Testis (tissue), 3 donors: ENCODE data around the gene TDRD3. TPM values are rescaled to one million over a fixed set of nuclear protein-coding genes. Genes with fewer than 3 reads are reported as not detected.

ENCODE experiments used
- DNase-seq: peaks from one replicate; pipeline ENCODE4 v3.0.0-alpha.2; 2019
- H3K27ac ChIP-seq, 2 donors: fragments of 200-600 bp; sonication (generic); one replicate each; pipeline ENCODE4 v1.5.1; 2019
- H3K27me3 ChIP-seq: fragments of 200-600 bp; sonication (generic); one replicate; pipeline ENCODE4 v1.5.1; 2019
- H3K36me3 ChIP-seq: fragments of 200-600 bp; sonication (generic); one replicate; pipeline ENCODE4 v1.5.1; 2017; ENCODE audit warnings: low read depth; ENCODE audit errors: missing control alignments
- H3K4me1 ChIP-seq: fragments of 200-600 bp; sonication (generic); one replicate; pipeline ENCODE4 v1.5.1; 2019
- H3K4me3 ChIP-seq, 2 donors: fragments of 200-600 bp; sonication (generic); one replicate each; pipeline ENCODE4 v1.5.1; 2017 to 2019
- H3K9me3 ChIP-seq: fragments of 200-600 bp; sonication (generic); one replicate; pipeline ENCODE4 v1.5.1; 2017
- POLR2A ChIP-seq: fragments of 450-650 bp; IDR thresholded peaks from one replicate; pipeline ENCODE4 v1.6.1; 2017; ENCODE audit warnings: antibody characterized with exemption, mild to moderate bottlenecking, moderate library complexity
- WGBS, 2 donors: methylation state at CpG; one replicate each; pipeline ENCODE4 v1.1.5; 2018; 5-methylcytosine and 5-hydroxymethylcytosine counted together
- intact Hi-C: fragments of 100-400 bp; cut with DNase I; formaldehyde crosslinking; loops from one replicate; pipeline ENCODE4 v1.15.1; 2023; ENCODE audit warnings: low total_unique reads
- polyA plus RNA-seq: library from polyadenylated mRNA; stranded (reverse); fragments of 350-450 nt; fragmentation: Illumina TruSeq; extraction: RNeasy Lipid Tissue Mini Kit (QIAGEN cat#74804); gene quantifications from one replicate; pipeline ENCODE4 v1.2.3, GENCODE V29; 2014; ENCODE audit warnings: low read depth, low replicate concordance; ENCODE audit not compliant: insufficient read depth
- total RNA-seq, 2 donors: library from RNA; depleted of rRNA; stranded (reverse); fragments of >200 nt; gene quantifications; one replicate each; pipeline ENCODE4 v1.2.3, GENCODE V29; 2016
- TF ChIP-seq, protein P1 (sequence below), 3 experiments: fragments of 450-650 bp in 2 of 3; fragments of 200-600 bp in 1 of 3; sonication (generic) in 1 of 3; IDR thresholded peaks; one replicate each; pipeline ENCODE4 v1.5.1; 2016 to 2019; ENCODE audit warnings: antibody characterized with exemption in 3 of 3, mild to moderate bottlenecking in 2 of 3, moderate library complexity in 1 of 3

Gene TDRD3
- total and polyA plus RNA-seq, 3 donors from 2014 or later, result 21.8 to 30.4 (median 28.8) TPM

DNA sequence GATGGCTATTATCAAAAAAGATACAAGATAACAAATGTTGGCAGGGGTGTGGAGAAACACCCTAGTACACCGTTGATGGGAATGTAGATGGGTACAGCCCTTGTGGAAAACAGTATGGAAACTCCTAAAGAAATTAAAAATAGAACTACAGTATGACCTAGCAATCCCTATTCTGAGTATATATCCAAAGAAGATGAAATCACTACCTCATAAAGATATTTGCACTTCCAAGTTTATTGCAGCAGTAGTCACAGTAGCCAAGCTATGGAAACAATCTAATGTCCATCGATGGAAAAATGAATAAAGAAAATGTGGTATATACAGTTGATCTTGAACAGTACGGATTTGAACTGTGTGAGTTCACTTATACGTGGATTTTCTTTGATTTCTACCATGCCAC, 28.3 kb downstream of the TDRD3 start:
- H3K36me3 ChIP-seq, result no peaks in the 10 kb centered on the region
- 77 to 85% methylated on average over 4 of the region's 4 CpGs for WGBS, 2 donors
- no peaks in the 10 kb centered on the region for H3K27me3 ChIP-seq
- intact Hi-C loops, result no loop called here
- H3K9me3 ChIP-seq, result no peaks in the 10 kb centered on the region
- TF ChIP-seq, protein P1, sequence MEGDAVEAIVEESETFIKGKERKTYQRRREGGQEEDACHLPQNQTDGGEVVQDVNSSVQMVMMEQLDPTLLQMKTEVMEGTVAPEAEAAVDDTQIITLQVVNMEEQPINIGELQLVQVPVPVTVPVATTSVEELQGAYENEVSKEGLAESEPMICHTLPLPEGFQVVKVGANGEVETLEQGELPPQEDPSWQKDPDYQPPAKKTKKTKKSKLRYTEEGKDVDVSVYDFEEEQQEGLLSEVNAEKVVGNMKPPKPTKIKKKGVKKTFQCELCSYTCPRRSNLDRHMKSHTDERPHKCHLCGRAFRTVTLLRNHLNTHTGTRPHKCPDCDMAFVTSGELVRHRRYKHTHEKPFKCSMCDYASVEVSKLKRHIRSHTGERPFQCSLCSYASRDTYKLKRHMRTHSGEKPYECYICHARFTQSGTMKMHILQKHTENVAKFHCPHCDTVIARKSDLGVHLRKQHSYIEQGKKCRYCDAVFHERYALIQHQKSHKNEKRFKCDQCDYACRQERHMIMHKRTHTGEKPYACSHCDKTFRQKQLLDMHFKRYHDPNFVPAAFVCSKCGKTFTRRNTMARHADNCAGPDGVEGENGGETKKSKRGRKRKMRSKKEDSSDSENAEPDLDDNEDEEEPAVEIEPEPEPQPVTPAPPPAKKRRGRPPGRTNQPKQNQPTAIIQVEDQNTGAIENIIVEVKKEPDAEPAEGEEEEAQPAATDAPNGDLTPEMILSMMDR (IDR thresholded peaks at IDR 0.05), result no peak
- TF ChIP-seq POLR2A, result no peak
- no peak for DNase-seq
- no peaks in the 10 kb centered on the region for H3K4me1 ChIP-seq
- H3K27ac ChIP-seq, result no peak overlapping the region
- H3K4me3 ChIP-seq, result no peak overlapping the region

DNA sequence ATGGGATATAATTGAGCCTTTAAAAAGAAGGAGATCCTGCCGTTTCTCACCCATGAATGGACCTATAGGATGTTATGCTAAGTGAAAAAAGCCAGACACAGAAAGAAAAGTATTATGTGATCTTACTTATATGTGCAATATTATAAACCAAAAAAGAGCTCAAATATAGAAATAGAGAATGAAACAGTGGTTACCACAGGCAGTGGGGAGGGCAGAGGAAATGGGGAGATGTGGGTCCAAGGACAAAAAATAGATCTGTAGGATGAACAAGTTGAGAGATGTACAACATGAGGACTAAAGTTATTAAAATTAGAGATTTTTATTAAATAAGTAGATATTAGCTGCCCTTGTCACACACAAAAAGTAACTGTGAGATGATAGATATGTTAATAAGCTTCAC, 29.1 kb downstream of the TDRD3 start:
- WGBS, 2 donors, result 53 to 84% methylated on average over 1 of the region's 1 CpG
- TF ChIP-seq, protein P1 (IDR thresholded peaks at IDR 0.05), result no peak
- no peak for TF ChIP-seq POLR2A
- Histone ChIP-seq H3K4me3 (no peak overlapping the region), H3K36me3 (no peaks in the 10 kb centered on the region), H3K27ac (no peak overlapping the region), H3K9me3 (no peaks in the 10 kb centered on the region), H3K27me3 (no peaks in the 10 kb centered on the region), H3K4me1 (no peaks in the 10 kb centered on the region)
- intact Hi-C loops, result no loop called here
- DNase-seq, result no peak

GRCh38 chr13:60427285-60427684, 30.3 kb downstream of the TDRD3 start:
- Histone ChIP-seq H3K4me1 (no peaks in the 10 kb centered on the region), H3K36me3 (no peaks in the 10 kb centered on the region), H3K27ac (no peak overlapping the region), H3K4me3 (no peak overlapping the region), H3K9me3 (no peaks in the 10 kb centered on the region), H3K27me3 (no peaks in the 10 kb centered on the region)
- no peak for DNase-seq
- TF ChIP-seq POLR2A, result no peak
- TF ChIP-seq, protein P1 (IDR thresholded peaks at IDR 0.05), result no peak
- WGBS, 2 donors, result 90 to 94% methylated on average over 5 of the region's 5 CpGs
- intact Hi-C loops, result no loop called here

- intact Hi-C loops, result no loop called here
- no peak for DNase-seq
- Histone ChIP-seq H3K9me3 (no peaks in the 10 kb centered on the region), H3K27ac (no peak overlapping the region), H3K36me3 (no peaks in the 10 kb centered on the region), H3K4me1 (no peaks in the 10 kb centered on the region), H3K4me3 (no peak overlapping the region), H3K27me3 (no peaks in the 10 kb centered on the region)
- TF ChIP-seq, protein P1 (IDR thresholded peaks at IDR 0.05), result peak; percentile 60 to 87 (median 63)
- no peak for TF ChIP-seq POLR2A
Observed at GRCh38 chr13:60431108-60431700, 34.2 kb downstream of the TDRD3 start.

DNA sequence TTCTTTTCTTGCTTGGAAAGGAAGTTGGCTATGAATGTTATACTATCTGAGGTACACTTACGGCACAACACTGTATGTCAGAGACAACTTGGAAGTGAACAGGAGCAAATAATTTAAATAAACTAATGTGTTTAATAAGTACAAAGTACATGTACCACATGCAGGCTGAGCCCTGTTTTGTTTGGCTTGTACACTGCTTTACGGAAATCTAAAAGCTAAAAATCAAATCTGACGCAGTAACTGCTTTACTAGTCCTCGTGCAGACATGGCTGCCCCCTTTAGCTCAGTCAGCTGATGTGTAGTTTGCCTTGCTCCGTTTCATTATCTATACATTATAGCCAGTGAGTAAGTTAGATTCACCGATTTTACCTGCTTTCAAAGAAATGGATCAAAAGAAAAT, 36.5 kb downstream of the TDRD3 start:
- intact Hi-C loops, result no loop called here
- H3K27ac ChIP-seq, result no peak overlapping the region
- H3K4me3 ChIP-seq, result no peak overlapping the region
- TF ChIP-seq, protein P1 (IDR thresholded peaks at IDR 0.05), result no peak
- H3K9me3 ChIP-seq, result no peaks in the 10 kb centered on the region
- H3K27me3 ChIP-seq, result no peaks in the 10 kb centered on the region
- DNase-seq, result no peak
- WGBS, 2 donors, result 80 to 81% methylated on average over 6 of the region's 6 CpGs
- no peaks in the 10 kb centered on the region for H3K4me1 ChIP-seq
- no peaks in the 10 kb centered on the region for H3K36me3 ChIP-seq
